ENCODE data around the gene ADAM12. TPM values are rescaled to one million over a fixed set of nuclear protein-coding genes. Genes with fewer than 3 reads are reported as not detected.

ADAM12 gene
- polyA plus RNA-seq, 1 donor = 15.0 TPM

DNA sequence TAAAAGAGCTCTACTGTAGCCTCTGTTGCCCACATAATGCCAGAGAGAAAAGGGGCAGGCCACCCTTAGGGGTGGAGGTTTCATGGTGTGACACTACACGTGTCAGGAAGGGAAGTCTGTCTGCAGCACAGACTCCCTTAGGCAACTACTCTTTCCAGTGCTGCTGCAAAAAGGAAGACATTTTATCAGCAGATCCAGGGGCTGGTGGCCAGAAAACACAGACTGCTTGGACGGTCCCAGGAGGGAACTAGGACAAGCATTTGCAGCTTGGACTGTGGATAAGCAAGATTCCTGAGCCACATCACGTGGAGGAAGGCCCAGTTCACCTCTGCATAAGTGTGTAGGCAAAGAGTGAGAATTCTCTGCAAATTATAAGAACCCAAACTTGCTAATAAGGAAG, 271.1 kb downstream of the ADAM12 start:
- DNase-seq (ENCODE audit: low read depth) = no peak

DNA sequence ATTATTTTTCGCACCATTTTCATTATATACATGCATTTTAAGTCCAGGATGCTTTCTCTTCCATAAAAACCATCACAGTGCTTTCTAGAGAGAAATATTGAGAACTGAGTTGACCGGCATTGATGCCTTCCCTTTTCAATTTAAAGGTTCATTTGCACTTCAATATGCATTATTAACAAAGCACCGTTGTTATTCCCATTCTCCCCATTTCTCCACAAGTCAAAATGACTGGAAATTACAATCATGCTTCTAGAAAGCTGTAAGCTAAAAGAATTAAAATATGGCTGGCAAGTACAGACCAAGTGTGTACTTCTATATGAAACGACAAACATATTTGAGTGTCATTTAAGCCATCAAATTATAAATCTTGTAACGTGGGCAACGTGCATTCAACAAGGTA, 272.4 kb downstream of the ADAM12 start:
- no peak for DNase-seq (ENCODE audit: low read depth)

DNA sequence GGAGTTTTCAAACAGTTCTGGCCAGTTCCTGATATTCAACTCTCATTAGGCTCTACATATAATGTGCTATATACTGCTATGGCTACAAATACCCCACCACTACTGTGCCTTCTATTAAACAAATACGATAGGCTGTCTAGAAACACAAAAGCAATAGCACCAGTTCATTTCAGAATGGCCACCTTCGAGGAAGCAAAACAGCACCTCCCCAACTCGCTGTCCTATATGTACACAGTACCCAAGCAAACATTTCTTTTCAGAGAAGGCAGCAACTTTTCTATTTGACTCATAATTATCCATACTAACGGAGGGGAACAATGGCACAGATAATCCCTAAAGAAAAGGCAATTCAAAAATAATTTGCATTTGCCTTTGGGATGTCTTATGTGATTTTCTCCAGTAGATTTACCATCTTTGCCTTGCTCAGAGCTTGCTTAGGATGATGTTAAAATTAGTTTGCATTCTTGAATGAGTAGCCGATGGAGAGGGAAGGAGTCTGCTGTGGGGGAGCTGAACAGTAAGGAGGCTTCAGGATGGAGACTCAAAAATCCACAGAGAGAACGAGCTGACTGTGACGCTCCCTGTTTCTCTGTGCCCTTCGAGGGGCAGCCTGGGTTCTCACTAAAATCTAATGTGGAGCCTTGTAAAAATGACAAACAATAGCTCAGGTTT, 273.3 kb downstream of the ADAM12 start:
- no peak for DNase-seq (ENCODE audit: low read depth)

DNA sequence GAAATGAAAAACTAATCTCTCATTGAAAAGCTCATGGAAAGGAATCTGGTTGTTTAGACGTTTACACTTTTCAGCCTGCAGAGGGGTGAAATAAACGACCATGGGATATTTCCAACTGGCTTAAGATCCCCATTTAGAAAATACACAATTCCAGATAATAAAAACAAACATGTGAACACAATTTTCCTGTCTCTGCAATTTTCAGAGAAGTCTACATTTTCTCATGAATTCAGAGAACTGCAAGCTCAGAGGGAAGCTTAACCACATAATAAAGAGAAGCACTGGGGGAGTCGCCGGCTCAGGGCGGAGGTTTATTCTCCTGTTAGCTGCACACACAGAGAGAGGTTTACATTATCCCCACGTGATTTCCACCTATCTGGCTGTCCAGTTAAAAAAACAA, 276.8 kb downstream of the ADAM12 start:
- no peak for DNase-seq (ENCODE audit: low read depth)

DNA sequence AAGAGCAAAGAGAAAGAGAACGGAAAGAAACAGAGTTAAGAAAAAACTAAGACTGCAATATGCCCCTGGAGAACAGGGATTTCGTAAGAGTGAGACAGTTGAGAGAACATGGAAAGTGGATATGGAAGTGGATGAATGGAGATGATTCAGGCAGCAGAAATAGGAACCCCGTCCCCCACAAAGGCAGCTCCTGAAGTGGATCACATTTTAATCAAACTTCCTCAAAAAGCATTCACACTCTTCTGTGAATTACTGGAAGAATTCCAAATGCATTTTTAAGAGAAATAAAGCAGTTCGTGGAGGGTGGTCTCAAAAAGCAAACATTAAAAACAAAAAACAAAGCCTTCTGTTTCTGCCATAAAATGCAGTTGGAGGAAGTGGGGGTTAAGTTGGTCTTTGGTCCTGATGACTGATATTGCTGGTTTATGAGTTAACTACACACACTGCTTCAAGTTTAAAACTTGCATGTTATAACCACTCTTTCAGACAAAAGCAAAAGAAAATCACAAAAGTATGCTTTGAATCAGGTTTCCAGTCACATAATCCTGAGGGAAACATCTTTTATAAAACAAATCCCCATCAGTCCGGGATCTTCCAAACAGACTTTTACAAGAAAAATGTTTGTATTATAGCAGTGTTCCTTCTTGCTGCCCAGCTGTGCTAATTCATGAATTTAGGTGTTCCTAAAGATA, 277.6 kb downstream of the ADAM12 start:
- DNase-seq (ENCODE audit: low read depth) = no peak

DNA sequence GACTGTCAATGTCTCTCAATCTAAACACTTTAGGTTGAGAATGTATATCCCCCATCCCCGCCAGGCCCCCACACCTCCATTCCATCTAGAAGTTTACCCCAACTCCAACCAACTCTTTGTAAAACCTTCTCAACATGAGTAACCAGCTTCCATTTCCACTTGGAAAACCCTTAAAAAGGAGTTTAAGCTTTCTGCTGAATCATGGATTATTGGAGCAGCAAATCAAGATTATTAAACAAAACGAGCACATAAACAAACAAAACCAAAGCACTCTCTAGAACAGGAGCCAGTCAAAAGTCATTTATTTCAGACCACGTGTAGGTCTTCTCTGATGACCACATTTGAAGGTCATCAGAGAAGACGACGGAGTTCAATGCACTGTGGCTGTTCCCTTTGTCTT, 278.4 kb downstream of the ADAM12 start:
- no peak for DNase-seq (ENCODE audit: low read depth)

DNA sequence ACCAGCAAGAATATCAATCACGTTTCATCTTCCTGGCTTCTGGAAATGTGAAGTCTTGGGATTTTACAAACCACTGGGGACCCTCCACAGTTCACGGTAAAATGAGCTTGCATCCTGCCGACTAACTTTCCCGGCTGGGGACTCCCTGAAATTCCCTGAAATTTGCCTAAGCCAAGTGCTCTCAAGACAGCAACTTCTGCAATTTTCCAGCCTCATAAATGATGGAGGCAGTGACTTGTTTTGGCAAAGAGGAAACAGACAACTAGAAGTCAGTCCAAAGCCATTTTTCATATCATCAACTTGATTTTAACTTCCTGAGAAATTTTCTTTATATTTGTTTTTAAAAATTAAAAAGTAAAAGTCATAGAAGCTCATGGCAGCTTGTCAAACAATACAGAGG, 279.6 kb downstream of the ADAM12 start:
- peak; percentile 78 for DNase-seq (ENCODE audit: low read depth)

DNA sequence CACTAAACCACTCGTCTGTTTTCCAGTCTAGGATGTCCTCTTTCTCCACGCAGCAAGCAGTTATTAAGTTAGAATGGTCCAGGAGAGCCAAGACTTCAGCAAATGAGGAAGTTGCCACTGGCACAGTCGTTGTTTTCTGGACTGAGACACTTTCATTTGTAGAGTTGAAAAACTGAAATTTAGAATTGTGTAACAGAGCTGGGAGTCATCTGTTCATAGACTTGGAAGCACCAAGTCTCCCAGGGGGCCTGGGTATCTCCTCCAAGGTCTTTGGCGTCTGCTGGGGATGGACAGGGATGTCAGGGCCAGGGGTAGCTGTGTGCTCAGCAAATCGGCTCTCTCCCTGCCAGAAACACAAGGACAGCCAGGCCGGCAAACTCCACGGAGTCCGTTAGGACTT, 283.5 kb downstream of the ADAM12 start:
- DNase-seq (ENCODE audit: low read depth) = no peak

DNA sequence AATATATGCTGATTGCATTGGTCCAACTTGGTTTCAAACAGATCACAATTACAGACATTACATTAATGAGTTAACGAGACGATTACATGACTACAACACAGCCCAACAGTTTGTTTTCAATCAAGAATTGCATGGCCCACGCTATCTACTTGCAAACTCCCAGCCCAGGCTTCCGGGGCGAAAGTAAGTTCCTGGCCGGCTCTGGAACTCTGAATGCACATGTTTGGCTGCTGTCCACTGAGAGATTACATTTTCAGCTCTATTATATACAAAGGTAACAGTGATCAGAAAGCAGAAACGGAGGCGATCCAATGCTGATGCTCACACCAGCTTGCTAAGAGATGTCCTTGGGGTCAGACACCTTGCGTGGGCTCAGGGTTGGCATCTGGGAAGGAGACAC, 285.6 kb downstream of the ADAM12 start:
- no peak for DNase-seq (ENCODE audit: low read depth)

DNA sequence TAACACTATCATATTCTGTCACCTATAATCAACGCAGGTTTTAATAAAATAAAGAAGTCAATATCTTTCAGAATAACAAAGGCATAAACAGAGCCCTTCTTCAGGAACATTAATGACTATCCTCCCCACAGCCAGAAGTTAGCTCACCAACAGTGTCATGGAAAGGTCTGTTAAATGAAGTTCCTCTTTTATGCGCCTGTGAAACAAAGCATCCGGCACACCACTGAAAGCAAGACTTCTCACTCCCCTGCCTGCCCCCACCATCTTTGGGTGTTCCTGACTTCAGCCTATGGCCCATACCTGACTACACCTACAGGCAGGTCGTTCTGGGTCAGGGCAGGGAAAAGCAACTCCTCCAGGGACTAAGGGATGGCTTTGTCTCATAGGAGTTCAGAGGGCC, 286.5 kb downstream of the ADAM12 start:
- no peak for DNase-seq (ENCODE audit: low read depth)

DNA sequence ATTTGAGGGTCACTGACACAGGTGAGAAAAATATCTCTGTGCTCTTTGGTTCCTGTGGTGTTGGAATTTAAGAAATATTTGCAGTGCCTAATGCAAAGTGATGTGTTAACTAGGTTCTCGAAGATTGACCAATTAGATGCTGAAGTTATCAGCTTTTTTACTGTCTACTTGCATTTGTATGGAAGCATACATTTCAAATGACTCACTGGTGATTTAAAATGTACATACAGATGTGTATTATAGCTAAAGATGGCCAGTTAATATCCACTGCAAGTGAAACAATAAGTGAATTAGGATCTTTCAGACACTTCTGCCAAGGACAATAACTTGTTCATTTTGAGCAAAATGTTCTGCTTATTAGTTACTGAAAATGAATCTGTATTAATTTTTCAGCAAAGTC, 287.0 kb downstream of the ADAM12 start:
- no peak for DNase-seq (ENCODE audit: low read depth)

DNA sequence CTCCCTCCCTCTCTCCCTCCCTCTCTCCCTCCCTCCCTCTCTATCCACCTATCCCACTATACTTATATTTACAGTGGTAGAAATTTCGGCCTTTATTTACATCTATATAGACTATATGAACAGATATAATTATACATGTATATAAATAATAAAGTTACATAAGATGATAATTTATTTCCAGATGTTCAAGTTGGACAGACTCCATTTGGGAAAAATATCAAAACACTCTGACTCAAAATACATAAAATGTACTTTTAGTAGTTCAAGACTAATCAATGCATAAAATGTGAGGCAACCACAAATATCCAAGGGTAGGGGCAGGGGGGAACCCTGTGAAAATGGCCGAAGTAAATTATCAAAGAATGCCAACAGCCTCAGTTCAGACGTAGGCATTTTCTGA, 288.9 kb downstream of the ADAM12 start:
- DNase-seq (ENCODE audit: low read depth) = no peak

DNA sequence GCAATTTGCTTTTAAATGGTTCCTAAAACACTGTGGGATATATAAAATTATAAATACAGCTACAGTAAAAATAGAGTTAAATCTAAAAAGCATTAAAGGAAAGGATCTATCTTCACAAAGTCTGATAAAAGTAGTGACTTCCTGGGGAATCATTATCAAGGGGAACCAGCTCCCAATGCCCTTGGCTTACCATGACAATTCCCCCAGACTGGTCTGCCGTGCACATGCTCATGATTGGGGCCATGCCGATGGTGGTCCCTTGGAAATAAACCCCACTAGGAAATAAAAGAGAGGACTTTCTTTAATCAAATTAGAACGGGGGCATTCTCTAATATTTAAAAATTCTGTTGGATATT, 290.1 kb downstream of the ADAM12 start:
- no peak for DNase-seq (ENCODE audit: low read depth)

DNA sequence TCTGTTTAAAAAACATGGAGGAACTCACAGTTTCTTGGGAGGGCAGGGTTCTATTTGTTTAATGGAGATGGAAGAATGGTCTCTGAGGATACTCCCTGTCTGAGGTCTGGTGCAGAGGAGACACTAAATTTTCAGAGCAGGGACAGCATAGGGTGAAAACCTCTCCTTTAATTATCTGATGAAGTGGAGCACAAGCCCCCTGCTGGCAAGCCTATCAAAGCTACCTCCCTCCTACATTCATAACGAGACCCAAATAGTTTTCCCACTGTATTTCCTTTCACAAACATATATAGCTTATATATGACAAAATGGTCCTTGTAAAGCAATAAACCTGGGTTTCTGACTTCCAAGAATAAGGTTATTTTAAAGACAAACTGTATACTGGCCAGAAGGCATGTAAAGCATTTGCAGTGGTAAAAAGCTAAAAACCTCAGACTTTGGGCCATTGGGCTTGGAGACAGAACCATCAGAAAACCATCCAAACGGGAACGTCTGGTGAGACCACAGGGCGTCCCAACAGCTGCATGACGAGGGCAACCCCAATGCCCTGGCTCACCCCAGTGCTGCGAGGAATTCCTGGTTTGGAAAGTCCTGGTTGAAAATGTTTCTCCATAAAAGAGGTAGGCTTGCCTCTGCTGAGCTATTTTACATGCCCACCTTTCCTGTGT, 290.6 kb downstream of the ADAM12 start:
- no peak for DNase-seq (ENCODE audit: low read depth)

DNA sequence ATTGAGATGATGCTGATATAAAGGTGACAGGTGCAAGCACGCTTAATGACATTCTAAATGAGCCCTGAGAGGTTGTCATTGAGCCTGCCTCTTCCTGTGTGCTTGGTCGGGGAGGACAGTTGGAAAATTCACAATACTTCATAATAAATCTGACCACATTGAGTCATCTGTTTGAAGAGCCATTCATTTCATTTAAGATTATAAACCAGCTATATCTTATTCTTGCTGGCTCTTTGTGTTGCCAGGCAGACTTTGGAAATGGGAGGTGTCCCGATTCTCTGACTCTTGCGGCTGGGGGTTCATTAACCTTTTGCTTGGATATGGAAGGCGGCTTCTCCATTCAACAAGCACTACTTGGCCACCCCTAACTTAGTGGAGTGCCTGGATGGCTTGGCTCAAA, 293.7 kb downstream of the ADAM12 start:
- DNase-seq (ENCODE audit: low read depth) = no peak

DNA sequence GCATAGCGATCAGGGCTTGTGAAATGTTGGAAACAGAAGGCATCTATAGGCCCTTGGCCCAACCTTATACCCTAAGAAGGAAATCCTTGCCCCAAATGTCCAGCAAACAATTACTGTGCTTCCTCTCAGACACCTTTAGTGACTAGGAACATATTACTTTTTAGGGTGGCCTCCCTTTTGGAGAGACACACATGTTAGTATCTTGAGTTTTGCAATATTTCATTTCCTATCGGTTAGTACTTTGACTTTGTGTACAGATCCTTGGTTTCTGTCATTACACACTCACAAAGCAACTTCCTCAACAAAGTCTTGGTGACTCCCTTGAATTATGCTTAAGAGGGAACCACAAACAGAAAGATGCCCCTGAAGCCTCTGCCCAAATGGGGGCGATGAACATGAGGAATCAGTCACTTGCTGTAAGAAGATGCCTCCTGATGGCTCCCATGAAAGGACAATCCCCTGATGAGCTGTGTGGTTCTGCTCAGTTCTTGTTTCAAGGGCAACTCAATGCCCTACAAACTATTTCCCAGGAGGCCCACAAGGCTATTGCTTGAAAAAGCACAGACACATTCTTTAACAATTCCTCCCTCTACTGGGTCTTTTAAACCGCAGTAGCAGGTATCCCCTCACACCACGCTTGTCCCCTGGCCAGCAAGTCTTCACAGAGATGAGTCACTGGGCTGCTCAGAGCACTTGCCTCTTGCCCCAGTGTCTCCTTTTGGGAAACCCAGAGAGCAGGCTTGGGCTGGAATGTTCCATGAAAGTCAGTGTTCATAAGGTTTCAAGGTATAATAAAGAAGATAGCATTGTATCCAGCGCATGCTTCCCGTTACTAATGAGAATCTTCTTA, 295.7 kb downstream of the ADAM12 start:
- DNase-seq (ENCODE audit: low read depth) = no peak

DNA sequence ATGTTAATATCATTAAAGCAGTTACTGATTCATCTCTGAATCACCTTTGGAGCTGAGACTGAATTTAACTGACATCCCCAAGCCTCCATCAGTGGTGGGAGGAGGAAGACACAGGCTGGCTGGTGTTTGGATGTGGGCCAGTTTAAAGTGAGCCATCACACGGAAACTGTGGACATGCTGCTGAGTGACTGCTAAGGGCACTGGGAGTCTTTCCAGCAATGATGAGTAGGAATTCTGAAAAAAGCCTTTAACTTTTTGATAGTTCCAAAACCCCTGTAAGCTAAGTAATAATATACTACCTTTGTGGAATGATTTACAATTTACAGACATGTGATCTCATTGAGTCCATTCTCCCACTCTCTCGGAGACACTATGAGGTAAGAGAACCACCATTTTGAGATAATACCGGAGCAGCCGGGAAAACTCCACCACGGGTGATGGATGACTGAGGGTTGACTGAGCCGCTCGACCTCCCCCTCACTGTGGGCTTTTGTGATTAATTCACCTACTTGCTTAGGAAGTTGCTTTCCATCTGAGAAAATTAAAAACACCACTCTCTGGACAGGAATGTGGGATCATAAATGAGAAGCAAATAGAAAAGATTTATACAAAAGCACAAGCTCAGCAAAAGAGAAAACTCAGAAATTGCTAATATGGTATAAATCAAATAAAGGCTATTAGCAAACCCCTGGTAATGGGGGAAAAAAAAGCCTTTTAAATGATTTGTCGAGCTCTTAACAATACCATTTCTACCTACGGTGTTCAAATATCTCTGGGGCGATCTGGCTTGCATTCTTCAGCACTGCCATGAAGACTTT, 297.2 kb downstream of the ADAM12 start:
- no peak for DNase-seq (ENCODE audit: low read depth)

DNA sequence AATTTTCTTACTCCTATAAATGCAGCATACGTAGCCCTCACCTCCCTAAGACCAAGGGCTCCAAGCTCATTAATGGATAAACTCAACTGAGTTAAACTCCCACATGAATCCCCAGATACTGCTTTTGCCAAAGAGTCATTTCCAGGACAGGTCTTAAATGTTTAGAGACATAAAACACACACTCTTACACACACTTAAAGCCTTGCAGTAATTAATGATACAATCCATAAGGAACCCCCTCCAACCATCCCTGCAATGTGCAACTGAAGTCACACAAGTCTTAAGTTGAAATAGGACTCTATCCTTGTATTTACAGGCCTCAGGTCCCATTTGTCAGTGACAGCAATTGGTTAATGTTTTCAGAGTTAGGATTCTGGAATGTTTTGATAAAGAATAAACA, 297.8 kb downstream of the ADAM12 start:
- DNase-seq (ENCODE audit: low read depth) = no peak

DNA sequence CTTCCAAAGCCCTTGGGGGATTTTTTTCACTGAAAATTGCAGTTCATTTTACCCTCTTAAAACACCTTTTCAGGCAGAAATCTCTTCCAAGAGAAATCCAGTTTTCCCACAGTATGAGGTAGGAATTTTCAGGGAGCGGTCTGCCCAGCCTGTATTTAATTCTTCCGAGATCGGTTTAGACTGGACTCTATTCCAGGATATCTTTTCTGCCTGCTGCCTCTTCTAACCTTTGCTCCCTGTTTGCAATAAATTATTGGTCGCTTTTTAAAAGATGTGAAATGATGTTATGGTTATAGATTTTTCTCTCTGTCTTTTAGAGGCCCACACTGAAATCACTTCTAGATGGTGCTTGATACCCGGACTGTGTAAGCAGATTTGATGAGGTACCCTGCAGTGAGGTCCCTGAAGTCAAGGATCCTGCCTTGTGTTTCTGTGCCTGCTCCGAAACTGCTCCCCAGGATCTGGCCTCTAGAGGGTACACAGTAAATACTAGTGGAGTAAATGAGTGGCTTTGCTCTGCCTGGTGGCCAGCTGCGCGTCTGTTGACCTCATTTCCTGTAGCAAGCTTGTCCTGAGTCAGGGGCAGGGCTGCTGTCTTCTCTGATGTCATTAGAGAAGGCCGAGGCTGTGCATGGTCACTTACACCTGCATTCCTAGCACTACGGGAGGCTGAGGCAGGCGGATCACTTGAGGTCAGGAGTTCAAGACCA, 300.3 kb downstream of the ADAM12 start:
- no peak for DNase-seq (ENCODE audit: low read depth)

DNA sequence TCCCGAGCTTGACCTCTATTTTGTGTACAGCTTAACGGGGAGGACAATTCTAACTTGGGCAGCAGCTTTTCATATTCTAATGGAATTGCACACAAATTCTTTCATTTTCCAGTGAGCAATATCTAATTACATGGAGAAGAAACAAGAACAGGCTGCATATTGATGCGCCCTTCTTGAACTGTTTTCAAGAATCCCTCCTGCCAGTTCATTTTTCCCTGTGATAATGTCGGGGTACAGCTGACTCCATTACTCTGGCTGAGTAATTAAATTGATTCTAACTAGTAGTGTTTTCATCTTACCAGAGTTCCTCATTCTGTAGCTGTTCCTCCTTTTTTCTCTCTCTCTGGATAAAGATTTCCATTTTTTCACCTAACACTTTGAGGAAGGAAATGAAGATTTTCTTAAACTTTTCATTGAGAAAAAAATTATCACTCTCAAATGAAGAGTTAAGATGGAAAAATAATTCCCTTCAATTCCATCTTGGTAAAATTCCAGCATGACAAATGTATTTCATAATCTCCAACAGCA, 301.1 kb downstream of the ADAM12 start:
- DNase-seq (ENCODE audit: low read depth) = no peak

DNA sequence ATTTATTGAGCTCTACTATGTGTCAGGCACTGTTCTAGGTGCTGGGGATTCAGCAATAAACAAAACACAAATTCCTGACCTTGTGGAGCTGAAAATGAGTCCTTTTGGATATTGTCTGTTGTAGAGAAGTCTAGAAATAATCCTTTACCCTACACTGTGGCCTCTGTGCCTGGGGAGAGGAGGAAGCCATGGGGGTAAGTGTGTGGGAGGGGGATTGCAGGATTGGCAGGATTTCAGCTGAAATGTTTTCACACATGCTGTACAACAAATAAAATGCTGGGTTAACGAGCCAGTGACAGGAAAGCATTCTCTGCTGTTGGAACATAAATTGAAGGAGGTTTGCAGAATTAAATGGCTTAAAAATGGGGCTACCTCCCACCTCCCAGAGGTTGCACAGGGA, 302.5 kb downstream of the ADAM12 start:
- DNase-seq (ENCODE audit: low read depth) = no peak

Measured in forelimb muscle (tissue), 1 donor.